SK-N-SH (cell line): Measurements from ENCODE around the gene BRCA2. TPM values are rescaled to one million over a fixed set of nuclear protein-coding genes. Genes with fewer than 3 reads are reported as not detected.

Experiments
- CTCF ChIA-PET: fragments of 300-600, 350-600 bp; formaldehyde crosslinking; extraction: SDS; loops from one replicate; lab custom pipeline; 2021; lab: Yijun Ruan, JAX
- POLR2A ChIA-PET: fragments of 350-600 bp; sonication (Branson Sonifier 250); formaldehyde crosslinking; extraction: SDS; loops from one replicate; lab custom pipeline; 2020; ENCODE audit warnings: antibody characterized with exemption, inconsistent platforms; lab: Yijun Ruan, JAX
- DNase-seq: peaks from one replicate; pipeline ENCODE4 v3.0.0; 2012
- H2AFZ ChIP-seq: fragments of 200-600 bp; sonication (generic); 2 replicates; pipeline ENCODE4 v1.8.1; 2016; ENCODE audit warnings: antibody characterized with exemption, mild to moderate bottlenecking, low read depth
- H3F3A ChIP-seq: fragments of 200-600 bp; sonication (generic); replicated peaks from 2 replicates; pipeline ENCODE3; 2016; ENCODE audit warnings: antibody characterized with exemption, mild to moderate bottlenecking; ENCODE audit not compliant: insufficient read depth
- H3K27ac ChIP-seq, 2 experiments: fragments of 200-500 bp in 1 of 2; fragments of 200-600 bp in 1 of 2; sonication (Bioruptor generic) in 1 of 2; sonication (generic), shearing (Covaris generic) in 1 of 2; 2 replicates each; pipeline versions ENCODE4 v1.5.1 to v1.6.1; 2014 to 2016; ENCODE audit warnings: low read depth in 2 of 2, inconsistent platforms in 1 of 2, low read length in 1 of 2, mild to moderate bottlenecking in 1 of 2, mixed read lengths in 1 of 2
- H3K27me3 ChIP-seq: fragments of 200-600 bp; sonication (generic), shearing (Covaris generic); 2 replicates; pipeline ENCODE4 v1.6.1; 2016; ENCODE audit warnings: mixed run types; ENCODE audit not compliant: insufficient read depth
- H3K36me3 ChIP-seq, 2 experiments: fragments of 200-500 bp in 1 of 2; fragments of 200-600 bp in 1 of 2; sonication (Bioruptor generic) in 1 of 2; sonication (generic) in 1 of 2; replicated peaks in 1 of 2; 2 replicates each; pipeline versions ENCODE3 to v1.5.1; 2014 to 2016; ENCODE audit warnings: low read length in 1 of 2, mild to moderate bottlenecking in 1 of 2; ENCODE audit not compliant: insufficient read depth in 2 of 2, control insufficient read depth in 1 of 2
- H3K4me1 ChIP-seq, 2 experiments: fragments of 200-500 bp in 1 of 2; fragments of 200-600 bp in 1 of 2; sonication (Bioruptor generic) in 1 of 2; sonication (generic), shearing (Covaris generic) in 1 of 2; 2 replicates each; pipeline versions ENCODE4 v1.5.1 to v1.6.1; 2014 to 2016; ENCODE audit warnings: low read depth in 1 of 2, low read length in 1 of 2, mixed run types in 1 of 2; ENCODE audit not compliant: insufficient read depth in 2 of 2, control insufficient read depth in 1 of 2
- H3K4me2 ChIP-seq: fragments of 200-600 bp; sonication (generic), shearing (Covaris generic); 2 replicates; pipeline ENCODE4 v1.6.1; 2017; ENCODE audit warnings: mixed run types
- H3K4me3 ChIP-seq, 2 experiments: fragments of 200-500 bp in 1 of 2; fragments of 200-600 bp in 1 of 2; sonication (Bioruptor generic) in 1 of 2; sonication (generic), shearing (Covaris generic) in 1 of 2; 2 replicates each; pipeline versions ENCODE4 v1.5.1 to v1.8.1; 2014 to 2016; ENCODE audit warnings: low read depth in 2 of 2, inconsistent platforms in 1 of 2, low read length in 1 of 2, mild to moderate bottlenecking in 1 of 2, mixed read lengths in 1 of 2, moderate library complexity in 1 of 2
- H3K79me2 ChIP-seq: fragments of 200-600 bp; sonication (generic); 2 replicates; pipeline ENCODE4 v1.8.1; 2017; ENCODE audit warnings: mild to moderate bottlenecking; ENCODE audit not compliant: insufficient read depth
- H3K9ac ChIP-seq: fragments of 200-600 bp; sonication (generic); 2 replicates; pipeline ENCODE4 v1.6.1; 2017; ENCODE audit warnings: mixed run types
- H3K9me2 ChIP-seq: fragments of 200-600 bp; sonication (generic); 2 replicates; pipeline ENCODE4 v1.6.1; 2017; ENCODE audit warnings: mixed run types
- H3K9me3 ChIP-seq: fragments of 200-600 bp; sonication (generic); 2 replicates; pipeline ENCODE4 v1.6.1; 2017; ENCODE audit warnings: mixed run types, mild to moderate bottlenecking, moderate library complexity
- H4K20me1 ChIP-seq: fragments of 200-600 bp; sonication (generic); 2 replicates; pipeline ENCODE4 v1.6.1; 2017; ENCODE audit warnings: mild to moderate bottlenecking, mixed run types; ENCODE audit not compliant: insufficient read depth
- CTCF ChIP-seq: fragments of 200-600 bp; sonication (generic); IDR thresholded peaks from 2 replicates; pipeline ENCODE4 v1.6.1; 2017; ENCODE audit warnings: antibody characterized with exemption, mild to moderate bottlenecking, moderate library complexity
- ELF1 ChIP-seq: IDR thresholded peaks from 2 replicates; pipeline ENCODE4 v1.4.0; 2012
- EP300 ChIP-seq, 2 experiments: IDR thresholded peaks; 2 replicates each; pipeline versions ENCODE4 v1.4.0 to v1.6.1; 2012; ENCODE audit warnings: borderline replicate concordance in 1 of 2, low read depth in 1 of 2, low read length in 1 of 2
- EZH2phosphoT487 ChIP-seq: fragments of 200-600 bp; sonication (generic); IDR thresholded peaks from 2 replicates; pipeline ENCODE4 v1.6.1; 2017; ENCODE audit warnings: low read depth, mixed run types, mild to moderate bottlenecking, antibody characterized with exemption, moderate library complexity, borderline replicate concordance
- IRF3 ChIP-seq: fragments of 150-350 bp; IDR thresholded peaks from 2 replicates; pipeline ENCODE4 v1.6.1; 2016; ENCODE audit warnings: mild to moderate bottlenecking, low read depth, low read length
- JUND ChIP-seq: IDR thresholded peaks from 2 replicates; pipeline ENCODE4 v1.4.0; 2012
- MAX ChIP-seq: IDR thresholded peaks from 2 replicates; pipeline ENCODE4 v1.4.0; 2012; ENCODE audit warnings: low read depth
- MXI1 ChIP-seq: IDR thresholded peaks from 2 replicates; pipeline ENCODE4 v1.6.1; 2012; ENCODE audit warnings: mild to moderate bottlenecking, low read depth, low read length, improper control_type of control experiment
- NFIC ChIP-seq: IDR thresholded peaks from 2 replicates; pipeline ENCODE4 v1.4.0; 2012; ENCODE audit warnings: borderline replicate concordance
- NRF1 ChIP-seq: IDR thresholded peaks from 2 replicates; pipeline ENCODE4 v1.6.1; 2012; ENCODE audit warnings: low read depth, mild to moderate bottlenecking, low read length
- POLR2AphosphoS5 ChIP-seq: IDR thresholded peaks from 2 replicates; pipeline ENCODE4 v1.6.1; 2012; ENCODE audit warnings: low read depth, low read length
- RAD21 ChIP-seq: IDR thresholded peaks from 2 replicates; pipeline ENCODE4 v1.6.1; 2012; ENCODE audit warnings: mild to moderate bottlenecking, low read length
- RXRA ChIP-seq: IDR thresholded peaks from 2 replicates; pipeline ENCODE4 v1.4.0; 2012; ENCODE audit warnings: low read depth, mild to moderate bottlenecking, borderline replicate concordance
- SIN3A ChIP-seq: IDR thresholded peaks from 2 replicates; pipeline ENCODE4 v1.6.1; 2012; ENCODE audit warnings: low read depth, mild to moderate bottlenecking, low read length, moderate library complexity, borderline replicate concordance
- SMC3 ChIP-seq: IDR thresholded peaks from 2 replicates; pipeline ENCODE4 v1.6.1; 2012; ENCODE audit warnings: low read depth, low read length, improper control_type of control experiment
- TCF12 ChIP-seq: IDR thresholded peaks from 2 replicates; pipeline ENCODE4 v1.4.0; 2012
- USF1 ChIP-seq: IDR thresholded peaks from 2 replicates; pipeline ENCODE4 v1.4.0; 2012; ENCODE audit warnings: low read depth, borderline replicate concordance
- WGBS: methylation state at CpG from one replicate; pipeline ENCODE4 v1.1.6; 2017; ENCODE audit warnings: low lambda C conversion rate; 5-methylcytosine and 5-hydroxymethylcytosine counted together
- polyA plus RNA-seq, 3 experiments: library from polyadenylated mRNA; depleted of rRNA; stranded (reverse); fragments of >200 nt; gene quantifications; 2 replicates each; pipeline ENCODE4 v1.2.3, GENCODE V29; 2012

Gene BRCA2
- polyA plus RNA-seq, 1 of the 3 experiments (the other 2 are of a cell fraction): 1.6 TPM

- H3K4me1 ChIP-seq: no peaks in the 10 kb centered on the region
- no peaks in the 10 kb centered on the region for H3F3A ChIP-seq
- no peaks in the 10 kb centered on the region for H3K27me3 ChIP-seq
- H3K36me3 ChIP-seq: no peaks in the 10 kb centered on the region
- H3K9me2 ChIP-seq: no peaks in the 10 kb centered on the region
- H4K20me1 ChIP-seq: no peaks in the 10 kb centered on the region
- POLR2A ChIA-PET: no interaction called here
- CTCF ChIA-PET: interaction anchor here (0.6 kb wide), 1 partner anchor 1573 kb away, joined by 3 read pairs; no protein-coding TSS in a partner anchor
- no peak for DNase-seq
- no peaks in the 10 kb centered on the region for H3K9me3 ChIP-seq
- WGBS: 79% methylated on average over 2 of the region's 2 CpGs
- TF ChIP-seq JUND: no peak
- TF ChIP-seq ELF1: no peak
- TF ChIP-seq CTCF: no peak
- no peak for TF ChIP-seq IRF3
- no peak for TF ChIP-seq MXI1
- no peak for TF ChIP-seq MAX
- no peak for TF ChIP-seq TCF12
- TF ChIP-seq EZH2phosphoT487: no peak
- TF ChIP-seq POLR2AphosphoS5: no peak
- no peak for TF ChIP-seq NFIC
- no peak for TF ChIP-seq SMC3
- no peak for TF ChIP-seq USF1
- no peak for TF ChIP-seq SIN3A
- TF ChIP-seq EP300 (IDR thresholded peaks at IDR 0.05; ENCODE audit: borderline replicate concordance in 1 of 2, low read depth in 1 of 2, low read length in 1 of 2): no peak
- TF ChIP-seq NRF1: no peak
- TF ChIP-seq RXRA: no peak
- no peak for TF ChIP-seq RAD21
- no peak overlapping the region for H3K9ac ChIP-seq
- no peak overlapping the region for H2AFZ ChIP-seq
- no peak overlapping the region for H3K4me2 ChIP-seq
- H3K4me3 ChIP-seq: no peak overlapping the region
- no peaks in the 10 kb centered on the region for H3K79me2 ChIP-seq
- H3K27ac ChIP-seq: no peak overlapping the region
Measured at GRCh38 chr13:32446773-32447465, 131.6 kb downstream of the BRCA2 start.
